Activated naive CD4-positive, alpha-beta T cell treated with anti-CD3 and anti-CD28 coated beads, Interleukin-2, amount 50 U/mL, for 72 hours (primary cell): ENCODE measurements around the gene SLC12A8. TPM values are rescaled to one million over a fixed set of nuclear protein-coding genes. Genes with fewer than 3 reads are reported as not detected.

ENCODE experiments used
- ATAC-seq, 2 donors: fragments of 150-1000 bp; cut with Tn5 transposase; 2 replicates each; pipeline ENCODE4 v1.10.0; 2021; ENCODE audit warnings: mild to moderate bottlenecking in 2 of 2, moderate library complexity in 2 of 2
- DNase-seq, 2 donors: peaks; one replicate each; pipeline ENCODE4 v3.0.0; 2021 to 2022; ENCODE audit warnings: low spot score in 2 of 2
- H3K27ac Mint-ChIP-seq, 2 donors: one replicate each; pipeline ENCODE4 v1.8.0; 2022; ENCODE audit warnings: mild to moderate bottlenecking in 2 of 2, mixed read lengths in 2 of 2
- H3K36me3 Mint-ChIP-seq, 2 donors: one replicate each; pipeline ENCODE4 v1.8.0; 2022; ENCODE audit warnings: mixed read lengths in 2 of 2
- H3K9me3 Mint-ChIP-seq, 2 donors: one replicate each; pipeline ENCODE4 v1.8.0; 2022; ENCODE audit warnings: mixed read lengths in 2 of 2
- total RNA-seq, 2 donors: library from RNA; stranded (reverse); gene quantifications; one replicate each; pipeline ENCODE4 v1.2.3, GENCODE V29; 2022

The SLC12A8 gene
- total RNA-seq, 2 donors from 2014 or later: 0.34 to 0.35 TPM

DNA sequence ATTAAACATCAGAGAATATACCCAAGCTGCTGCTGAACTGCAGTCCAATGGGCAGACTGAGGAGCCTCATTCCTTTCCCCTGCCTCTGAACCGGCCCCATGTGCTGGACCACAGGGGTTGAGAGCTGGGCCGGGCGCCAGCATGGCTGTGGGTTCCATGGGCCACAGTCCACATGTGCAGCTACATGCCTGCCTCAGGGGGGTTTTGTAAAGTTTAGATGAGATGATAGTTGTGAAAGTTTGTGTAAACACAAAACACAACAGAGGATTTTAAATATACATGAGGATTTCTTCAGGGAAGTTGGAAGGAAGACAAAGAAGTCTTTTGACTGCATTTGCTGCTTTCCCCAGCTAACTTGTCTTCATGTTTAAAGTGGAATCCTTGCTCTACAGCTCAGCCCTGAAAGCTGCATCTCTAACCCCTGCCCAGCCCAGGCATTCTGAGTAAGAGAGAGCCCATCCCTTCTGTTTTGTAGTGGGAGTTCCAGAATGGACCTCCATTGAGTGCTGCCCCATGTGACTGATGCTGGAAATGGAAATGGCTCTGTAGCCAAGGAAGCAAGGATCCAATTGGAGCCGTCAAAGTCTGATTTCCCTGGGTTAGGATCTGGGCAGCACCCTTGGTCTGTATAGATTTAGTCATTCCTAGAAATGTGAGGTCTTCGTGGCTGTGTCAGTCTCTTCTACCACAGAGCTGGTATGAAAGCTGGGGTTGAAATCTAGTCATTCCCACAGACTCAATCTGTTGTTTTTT lies 17.5 kb downstream of the SLC12A8 start:
- no peaks in the 10 kb centered on the region for H3K9me3 Mint-ChIP-seq
- DNase-seq: no peak
- H3K27ac Mint-ChIP-seq: no peak overlapping the region
- H3K36me3 Mint-ChIP-seq: no peaks in the 10 kb centered on the region
- peak; percentile 87 for ATAC-seq

DNA sequence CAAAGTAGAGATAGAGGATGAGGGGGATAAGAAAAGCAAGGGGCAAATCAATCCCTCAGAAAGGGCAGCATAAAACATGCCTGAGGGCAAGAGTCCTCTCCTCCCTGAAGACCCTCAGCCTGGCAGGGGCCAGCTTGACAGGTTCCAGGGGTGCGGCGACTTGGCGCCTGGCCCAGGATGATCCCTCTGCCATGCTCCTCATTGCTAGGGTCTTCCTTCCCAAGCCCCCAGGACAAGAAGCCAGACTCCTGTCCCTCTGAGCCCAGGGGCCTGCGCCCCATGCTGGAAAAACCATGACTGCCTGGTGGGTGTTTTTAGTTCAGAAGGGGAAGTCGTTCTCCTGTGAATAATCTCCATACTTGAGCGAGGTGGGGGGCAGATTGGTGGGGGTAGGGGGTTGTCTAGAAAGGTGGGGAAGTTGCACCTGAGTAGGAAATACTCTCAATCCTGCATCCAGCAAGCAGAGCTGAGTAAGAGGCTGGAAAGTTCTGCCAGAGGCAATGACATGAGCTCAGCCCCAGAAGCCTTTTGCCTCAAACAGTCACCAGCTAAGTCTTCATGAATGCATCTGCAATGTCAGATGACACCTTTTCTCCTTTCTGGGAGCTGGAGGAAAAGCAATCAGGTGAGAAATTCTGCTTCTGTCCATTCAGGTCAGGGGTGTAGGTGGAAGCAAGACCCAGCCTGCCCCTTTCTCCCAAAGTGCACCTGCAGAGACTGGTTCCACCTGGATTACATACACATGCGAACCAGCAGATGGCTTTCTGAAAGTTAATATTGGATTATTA lies 18.3 kb downstream of the SLC12A8 start:
- Mint-ChIP-seq H3K9me3 (no peaks in the 10 kb centered on the region), H3K27ac (no peak overlapping the region), H3K36me3 (no peaks in the 10 kb centered on the region)
- no peak for ATAC-seq
- DNase-seq: no peak

GRCh38 chr3:125192190-125193035 lies 20.1 kb downstream of the SLC12A8 start:
- Mint-ChIP-seq H3K36me3 (no peaks in the 10 kb centered on the region), H3K27ac (no peak overlapping the region), H3K9me3 (no peaks in the 10 kb centered on the region)
- ATAC-seq (no peak), DNase-seq (no peak)

DNA sequence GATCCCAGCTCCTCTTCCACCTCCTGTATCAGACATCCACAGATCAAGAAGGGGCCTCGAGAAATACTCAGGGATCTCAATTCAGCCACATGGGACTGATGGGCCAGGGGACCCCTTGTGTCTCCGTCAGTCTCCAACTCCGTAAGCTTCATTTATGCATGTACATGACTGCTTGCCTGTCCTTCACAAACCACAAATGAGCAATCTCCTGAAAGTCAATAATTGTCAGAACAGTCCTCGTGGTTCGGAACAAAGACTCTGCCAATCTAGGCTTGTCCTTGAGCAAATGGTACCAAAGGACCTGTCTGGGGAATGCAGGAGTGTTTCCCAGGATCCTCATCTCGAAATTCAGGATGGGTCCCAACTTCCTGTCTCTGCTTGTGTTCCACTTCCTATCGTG lies 20.8 kb downstream of the SLC12A8 start:
- peak in 1 of 2 donors; percentile 32 for ATAC-seq
- Mint-ChIP-seq H3K36me3 (no peaks in the 10 kb centered on the region), H3K9me3 (no peaks in the 10 kb centered on the region), H3K27ac (no peak overlapping the region)
- DNase-seq: no peak

- ATAC-seq (peak in 1 of 2 donors; percentile 37), DNase-seq (no peak)
- Mint-ChIP-seq H3K36me3 (no peaks in the 10 kb centered on the region), H3K27ac (no peak overlapping the region), H3K9me3 (no peaks in the 10 kb centered on the region)
Measured at GRCh38 chr3:125191256-125191655, 21.3 kb downstream of the SLC12A8 start.

DNA sequence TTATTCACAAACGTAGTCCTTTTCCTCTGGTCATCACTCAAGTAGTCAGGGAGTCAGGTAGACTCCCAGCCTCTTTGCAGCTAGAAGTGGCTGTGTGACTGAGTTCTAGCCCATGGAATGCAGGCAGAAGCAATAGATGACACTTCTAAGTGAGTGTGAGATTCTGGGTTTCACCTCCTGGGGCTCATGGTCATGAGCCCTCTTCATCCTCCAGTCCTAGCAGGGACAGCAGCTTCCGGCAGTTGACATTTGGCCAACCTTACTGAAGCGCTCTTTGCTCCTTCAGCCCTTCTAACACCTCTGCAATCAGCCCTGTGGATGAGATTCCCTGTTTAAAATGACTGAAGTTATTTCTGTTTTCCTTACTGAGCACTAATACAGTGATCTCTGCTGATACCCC lies 21.8 kb downstream of the SLC12A8 start:
- no peak overlapping the region for H3K27ac Mint-ChIP-seq
- ATAC-seq: no peak
- no peak for DNase-seq
- no peaks in the 10 kb centered on the region for H3K9me3 Mint-ChIP-seq
- H3K36me3 Mint-ChIP-seq: no peaks in the 10 kb centered on the region

- ATAC-seq (no peak), DNase-seq (no peak)
- no peaks in the 10 kb centered on the region for H3K9me3 Mint-ChIP-seq
- H3K27ac Mint-ChIP-seq: no peak overlapping the region
- H3K36me3 Mint-ChIP-seq: no peaks in the 10 kb centered on the region
Measured at GRCh38 chr3:125189378-125190165, 23.0 kb downstream of the SLC12A8 start.

DNA sequence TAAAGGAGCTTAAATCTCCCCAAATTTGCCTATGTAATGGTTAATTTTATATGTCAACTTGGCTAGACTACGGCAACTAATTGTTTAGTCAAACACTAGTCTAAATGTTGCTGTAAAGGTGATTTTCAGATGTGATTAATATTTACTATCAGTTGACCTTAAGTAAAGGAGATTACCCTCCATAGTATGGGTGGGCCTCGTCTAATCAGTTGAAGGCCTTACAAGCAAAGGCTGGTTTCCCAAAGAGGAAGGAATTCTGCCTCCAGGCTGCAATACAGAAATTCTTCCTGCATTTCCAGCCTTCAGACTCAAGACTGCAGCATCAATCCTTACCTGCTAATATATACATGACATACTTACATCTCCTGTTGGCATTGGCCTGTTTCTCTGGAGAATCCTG lies 23.6 kb downstream of the SLC12A8 start:
- ATAC-seq (no peak), DNase-seq (no peak)
- no peaks in the 10 kb centered on the region for H3K36me3 Mint-ChIP-seq
- no peaks in the 10 kb centered on the region for H3K9me3 Mint-ChIP-seq
- H3K27ac Mint-ChIP-seq: no peak overlapping the region

DNA sequence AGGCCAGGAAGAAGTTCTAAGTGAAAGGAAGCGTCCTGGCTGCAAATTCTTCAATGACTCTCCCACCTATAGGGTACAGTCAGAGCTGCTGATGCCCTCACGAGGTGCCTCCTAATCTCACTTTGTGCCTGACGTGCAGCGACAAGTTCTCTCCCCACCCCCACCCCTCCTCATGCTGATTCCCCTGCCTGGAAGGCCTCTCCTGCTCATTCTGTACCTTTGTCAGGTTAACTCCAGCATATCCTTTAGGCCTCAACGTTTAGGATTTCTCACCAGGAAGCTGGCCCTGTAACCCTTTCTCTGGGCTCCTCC lies 25.0 kb downstream of the SLC12A8 start:
- no peak overlapping the region for H3K27ac Mint-ChIP-seq
- DNase-seq: no peak
- ATAC-seq: no peak
- no peaks in the 10 kb centered on the region for H3K36me3 Mint-ChIP-seq
- H3K9me3 Mint-ChIP-seq: no peaks in the 10 kb centered on the region

- Mint-ChIP-seq H3K27ac (no peak overlapping the region), H3K9me3 (no peaks in the 10 kb centered on the region), H3K36me3 (no peaks in the 10 kb centered on the region)
- DNase-seq (no peak), ATAC-seq (no peak)
Measured at GRCh38 chr3:125186800-125187598, 25.5 kb downstream of the SLC12A8 start.

- no peak overlapping the region for H3K27ac Mint-ChIP-seq
- no peaks in the 10 kb centered on the region for H3K36me3 Mint-ChIP-seq
- H3K9me3 Mint-ChIP-seq: no peaks in the 10 kb centered on the region
- DNase-seq: no peak
- peak in 1 of 2 donors; percentile 49 for ATAC-seq
Measured at GRCh38 chr3:125186261-125186787, 26.2 kb downstream of the SLC12A8 start.

- Mint-ChIP-seq H3K36me3 (no peaks in the 10 kb centered on the region), H3K27ac (no peak overlapping the region), H3K9me3 (no peaks in the 10 kb centered on the region)
- no peak for ATAC-seq
- no peak for DNase-seq
Measured at GRCh38 chr3:125185805-125186204, 26.7 kb downstream of the SLC12A8 start.

- Mint-ChIP-seq H3K9me3 (no peaks in the 10 kb centered on the region), H3K36me3 (no peaks in the 10 kb centered on the region), H3K27ac (no peak overlapping the region)
- DNase-seq (no peak), ATAC-seq (no peak)
Measured at GRCh38 chr3:125179884-125180240, 32.7 kb downstream of the SLC12A8 start.

DNA sequence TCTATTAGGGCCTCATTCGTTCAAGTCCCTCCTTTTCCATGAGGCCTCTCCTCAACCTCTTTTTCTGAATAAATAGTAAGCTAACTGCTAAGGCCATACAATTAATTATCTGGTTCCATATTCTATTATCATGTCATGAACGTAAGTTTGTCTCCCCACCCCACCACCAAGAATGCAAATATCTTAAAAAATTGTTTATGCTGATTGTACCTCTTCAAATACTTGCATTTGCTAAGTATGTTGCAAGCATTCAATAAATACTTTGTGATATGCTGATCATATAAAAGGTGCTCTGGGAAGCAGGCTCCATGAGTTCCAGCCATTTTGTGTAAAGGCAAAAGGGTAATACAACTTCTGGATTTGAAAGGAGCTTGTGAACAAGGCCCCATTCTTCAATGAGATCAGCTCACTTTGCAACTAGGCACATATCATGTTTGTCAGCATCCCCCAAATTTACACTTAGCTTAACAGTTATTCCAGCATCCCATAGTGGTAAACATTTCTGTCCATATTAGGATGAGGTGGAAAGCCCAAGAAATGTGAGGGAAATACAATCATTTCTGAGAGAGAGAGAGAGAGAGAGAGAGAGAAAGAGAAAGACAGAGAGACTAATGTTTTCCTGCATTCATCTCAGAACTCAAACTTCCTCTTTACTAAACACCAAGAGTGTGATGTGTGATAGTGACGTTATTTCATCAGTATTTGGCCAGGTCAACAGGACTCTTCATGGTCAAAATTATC lies 33.2 kb downstream of the SLC12A8 start:
- H3K36me3 Mint-ChIP-seq: peaks cover 0 to 4% of the 10 kb centered on the region in 2 donors
- no peaks in the 10 kb centered on the region for H3K9me3 Mint-ChIP-seq
- ATAC-seq: no peak
- DNase-seq: no peak
- no peak overlapping the region for H3K27ac Mint-ChIP-seq

DNA sequence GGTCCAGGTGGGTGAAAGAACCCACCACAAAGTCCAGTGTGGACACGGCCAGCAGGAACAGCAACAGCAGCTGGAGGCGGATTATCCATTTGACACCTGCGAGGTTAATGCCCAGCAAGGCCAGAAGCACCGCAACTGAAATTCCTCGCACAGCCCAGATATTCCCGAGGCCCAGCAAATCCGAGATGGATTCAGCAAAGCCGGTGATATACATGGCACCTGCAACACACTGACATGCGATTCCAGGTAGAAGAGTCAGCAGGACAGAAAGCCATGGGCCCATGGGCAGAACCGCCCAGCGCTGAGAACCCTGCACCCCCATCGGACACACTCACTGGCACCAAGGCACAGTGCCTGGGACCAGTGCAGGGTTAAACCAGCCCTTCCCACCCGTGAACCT lies 34.8 kb downstream of the SLC12A8 start:
- no peak for DNase-seq

More for the DNA sequence above, 34.8 kb downstream of the SLC12A8 start:
- no peak for ATAC-seq
- Mint-ChIP-seq H3K27ac (no peak overlapping the region), H3K9me3 (peaks cover 7% of the 10 kb centered on the region in 2 donors), H3K36me3 (peaks cover 11 to 16% of the 10 kb centered on the region in 2 donors)
